ENCODE measurements around the gene CACHD1.
"Not testable (repeated sequence)": the region's sequence is repeated elsewhere in the genome, so short reads cannot be mapped to it uniquely, and the experiment has no call there.

CACHD1 gene

DNA sequence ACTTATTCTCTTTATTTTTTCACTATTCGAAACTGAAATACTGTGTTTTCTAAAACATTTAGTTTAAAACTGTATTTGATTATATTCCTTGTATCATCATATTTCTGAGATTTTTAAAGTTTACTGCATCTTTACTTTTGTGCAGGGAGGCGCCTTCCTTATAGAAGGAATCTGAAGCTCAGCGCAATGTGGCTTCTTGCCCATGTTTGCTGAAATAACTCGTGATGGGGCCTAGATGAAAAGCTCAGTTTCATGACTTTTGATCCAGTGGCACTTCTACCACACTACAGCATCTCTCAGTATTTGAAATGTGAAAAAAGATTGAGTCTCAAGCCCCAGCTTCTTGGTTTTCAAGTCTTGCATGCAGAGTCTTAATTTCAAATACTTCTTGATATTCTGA lies 28.4 kb downstream of the CACHD1 start:
- no peak for FAIRE-seq

DNA sequence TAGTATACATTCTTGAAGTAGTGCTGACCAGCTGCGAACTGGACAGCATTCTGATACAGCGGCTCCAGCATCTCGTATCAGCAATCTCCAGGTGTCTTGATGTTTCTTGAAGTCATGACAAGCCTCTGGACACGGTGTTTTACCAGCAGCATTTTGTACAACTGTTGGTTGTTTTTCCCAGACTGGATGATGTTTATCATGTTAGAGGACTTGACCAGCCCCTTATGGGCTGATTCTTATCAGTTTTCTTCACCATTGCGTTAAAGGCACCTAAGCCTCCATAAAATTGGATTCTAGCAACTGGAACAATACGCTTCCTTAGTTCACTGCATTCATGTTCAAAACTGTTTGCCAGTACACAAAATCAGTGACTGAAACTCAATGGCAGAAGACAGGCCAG lies 29.1 kb downstream of the CACHD1 start:
- no peak for FAIRE-seq

DNA sequence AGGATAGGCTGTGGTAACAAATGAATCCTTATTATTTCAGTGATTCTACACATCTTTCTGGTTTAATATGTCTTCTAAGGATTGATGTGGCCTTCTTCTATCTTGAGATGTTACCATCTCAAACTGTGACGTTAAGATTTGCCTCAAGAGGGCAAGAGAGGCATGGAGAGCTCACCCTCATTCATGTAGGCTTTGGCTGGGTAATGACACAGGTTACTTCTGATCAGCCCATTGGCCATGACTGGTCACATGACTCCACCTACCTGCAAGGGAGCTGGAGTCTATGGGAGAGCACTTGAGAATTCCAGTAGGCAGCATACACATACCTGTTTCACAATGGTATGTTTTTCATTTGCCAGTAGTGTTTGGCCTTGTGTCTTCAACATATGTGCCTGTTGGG lies 30.0 kb downstream of the CACHD1 start:
- FAIRE-seq: no peak

DNA sequence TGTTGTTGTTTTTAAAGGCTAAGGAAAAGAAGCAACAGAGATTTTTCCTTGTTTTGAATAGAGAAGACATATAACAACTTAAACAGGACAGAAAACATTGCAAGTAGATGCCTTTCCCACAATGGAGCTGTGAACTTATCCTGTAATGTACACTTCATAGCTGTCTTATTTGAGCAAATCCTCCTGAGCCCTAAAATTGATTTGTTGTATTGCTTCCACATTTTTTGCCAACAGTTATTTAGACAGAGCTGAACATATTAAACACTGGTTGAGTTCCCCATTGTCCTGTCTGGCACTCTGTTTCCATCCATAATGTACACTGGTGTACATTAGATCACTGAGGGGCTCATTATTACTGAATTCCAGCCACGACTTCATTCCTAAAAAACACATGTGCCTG lies 32.2 kb downstream of the CACHD1 start:
- no peak for FAIRE-seq

DNA sequence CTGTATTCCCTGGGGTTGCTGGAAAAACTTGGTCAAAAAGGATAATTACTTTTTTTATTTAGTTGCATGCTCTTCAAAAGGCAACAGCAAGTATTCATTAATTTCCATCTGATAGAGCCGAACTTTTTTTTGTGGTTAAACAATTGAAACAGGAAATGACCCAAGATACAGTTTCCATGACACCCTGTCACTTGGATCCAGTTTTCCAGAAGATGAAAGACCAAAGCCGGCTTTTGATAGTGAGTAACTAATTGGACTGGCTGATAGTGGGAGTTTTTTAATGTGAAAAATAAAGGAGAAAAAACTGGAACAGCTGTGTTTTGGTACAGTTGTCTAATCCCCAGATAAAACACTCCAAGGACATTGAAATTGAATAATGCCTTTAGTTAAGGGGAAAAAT lies 33.0 kb downstream of the CACHD1 start:
- no peak for FAIRE-seq

DNA sequence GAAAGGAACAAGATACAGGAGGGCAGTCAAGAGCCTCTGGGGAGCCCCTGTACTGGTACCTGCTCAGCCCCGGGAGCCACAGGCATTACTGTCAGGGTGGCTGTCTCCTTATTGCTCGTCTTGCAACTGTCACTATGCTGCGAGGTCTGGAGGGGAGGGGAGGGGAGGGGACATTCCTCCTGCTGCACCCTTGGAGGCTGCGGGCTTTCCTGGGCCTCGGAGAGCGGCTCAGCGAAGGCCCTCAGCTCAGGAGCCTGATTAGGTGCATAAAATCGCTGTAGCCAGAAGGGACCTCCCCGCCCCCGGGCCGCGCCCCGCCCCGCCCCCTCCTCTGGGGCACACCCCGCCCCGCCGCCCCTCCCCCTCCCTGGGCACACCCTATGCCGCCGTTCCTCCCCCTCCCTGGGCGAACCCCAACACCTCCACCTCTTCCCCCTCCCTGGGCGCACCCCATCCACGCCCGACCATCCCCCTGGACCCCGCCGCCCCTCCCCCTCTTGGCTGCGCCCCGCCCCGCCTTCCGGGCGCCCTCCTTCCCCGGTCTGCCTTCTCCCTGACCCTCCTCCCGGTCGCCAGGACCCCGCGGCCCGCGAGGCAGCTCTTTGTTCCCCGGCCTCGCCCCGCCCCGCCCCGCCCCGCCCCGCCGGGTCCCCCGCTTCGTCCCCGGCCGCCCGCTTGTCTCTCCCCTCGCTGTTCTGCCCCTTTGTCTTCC lies 35.5 kb downstream of the CACHD1 start:
- no peak for FAIRE-seq

DNA sequence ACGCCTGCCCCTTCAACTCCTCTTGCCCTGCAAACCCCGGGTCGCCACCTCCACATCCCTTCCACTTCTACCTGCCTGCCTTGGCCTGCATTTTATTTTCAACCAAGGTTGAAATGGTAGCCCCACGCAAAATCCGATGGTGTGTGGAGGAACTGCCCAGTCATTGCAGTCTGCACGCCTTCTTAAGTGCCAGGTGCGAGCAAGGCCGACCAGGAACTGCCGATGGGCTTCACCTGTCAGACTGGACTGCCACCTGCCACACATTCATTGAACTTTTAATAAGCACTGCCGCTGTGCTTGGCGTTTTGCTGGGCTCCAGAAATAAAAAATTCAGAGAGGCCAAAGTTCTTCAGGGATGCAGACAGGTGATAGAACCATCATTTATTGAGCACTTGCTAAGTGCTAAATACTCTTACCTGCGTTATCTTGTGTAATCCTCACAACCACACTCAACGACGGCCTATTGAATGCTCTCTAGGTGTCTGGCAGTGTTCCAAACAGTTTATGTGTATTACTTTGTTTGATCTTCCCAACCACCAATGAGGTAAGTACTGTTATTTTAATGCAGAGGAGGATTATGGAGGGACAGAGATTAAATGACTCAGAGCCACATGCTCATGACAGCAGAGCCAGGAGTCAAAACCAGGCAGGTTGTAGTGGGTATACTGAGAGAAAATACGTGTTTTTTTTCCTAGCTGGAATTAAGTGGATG lies 36.2 kb downstream of the CACHD1 start:
- FAIRE-seq: no peak

DNA sequence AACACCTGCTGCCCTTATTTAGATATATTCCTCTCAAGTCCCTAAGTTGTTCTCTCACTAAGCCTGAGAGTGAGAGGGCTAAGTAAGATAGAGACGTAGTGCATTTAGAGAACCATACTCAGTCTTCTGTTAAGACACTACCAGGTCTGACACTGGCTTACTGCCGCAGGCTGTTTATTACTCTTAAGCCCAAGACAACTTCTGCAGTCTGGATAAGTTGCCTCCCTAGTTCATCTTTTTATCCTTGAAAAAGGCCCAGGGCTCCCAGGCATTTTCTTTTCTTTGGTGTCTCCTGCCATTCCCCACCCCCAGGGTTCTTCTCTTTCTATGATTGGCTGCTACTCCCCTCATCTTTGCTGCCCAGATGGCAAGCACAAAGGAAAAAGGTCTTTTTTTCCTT lies 38.7 kb downstream of the CACHD1 start:
- FAIRE-seq: no peak

DNA sequence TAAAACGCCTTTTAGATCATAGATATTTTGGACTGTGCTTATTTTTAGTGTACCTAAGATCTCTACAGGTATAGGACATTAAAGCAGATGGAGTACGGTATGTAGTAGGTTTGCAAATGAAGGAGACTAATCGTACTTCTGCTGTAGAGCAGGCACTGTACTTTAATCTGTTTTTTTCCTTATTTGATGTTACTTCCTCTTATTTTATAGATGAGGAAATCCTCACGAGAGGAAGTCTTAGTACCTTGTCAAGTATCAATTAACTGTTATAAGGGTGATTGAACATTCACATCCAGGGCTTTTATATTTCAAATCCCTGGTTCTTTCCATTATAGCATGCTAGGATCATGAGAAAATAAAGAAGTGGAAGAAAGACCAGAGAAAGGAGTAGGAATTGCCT lies 41.1 kb downstream of the CACHD1 start:
- no peak for FAIRE-seq

DNA sequence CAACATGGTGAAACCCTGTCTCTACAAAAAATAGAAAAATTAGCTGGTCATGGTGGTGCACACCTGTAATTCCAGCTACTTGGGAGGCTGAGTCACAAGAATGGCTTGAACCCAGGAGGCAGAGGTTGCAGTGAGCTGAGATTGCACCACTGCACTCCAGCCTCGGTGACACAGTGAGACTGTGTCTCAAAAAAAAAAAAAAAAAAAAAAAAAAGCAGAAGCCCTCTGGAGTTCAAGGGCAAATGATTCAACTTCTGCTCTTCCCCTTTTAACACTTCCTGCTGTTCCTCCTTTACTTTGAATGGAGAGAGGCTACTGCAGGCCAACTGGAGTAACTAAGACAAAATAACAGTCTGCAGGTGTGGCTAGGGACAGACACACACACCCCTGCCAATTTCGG lies 42.3 kb downstream of the CACHD1 start:
- FAIRE-seq: not testable (repeated sequence)

DNA sequence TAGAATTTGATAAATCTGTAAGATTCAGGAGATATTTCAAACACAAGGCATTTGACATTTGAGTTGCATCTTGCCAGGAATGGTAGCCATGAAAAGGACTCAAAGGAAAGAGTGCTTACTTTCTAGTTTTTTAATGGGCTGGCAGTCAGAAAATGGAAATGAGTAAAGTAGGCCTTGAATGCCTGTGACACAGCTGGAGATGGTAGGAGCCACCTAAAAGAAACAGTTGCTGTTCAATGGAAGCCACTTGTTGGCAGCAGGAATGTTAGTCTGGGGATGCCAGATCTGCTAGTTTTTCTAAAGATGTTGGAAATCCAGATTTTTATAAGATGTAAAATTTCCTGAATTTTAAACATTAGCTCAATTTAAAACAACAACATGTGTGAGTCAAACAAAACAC lies 43.6 kb downstream of the CACHD1 start:
- no peak for FAIRE-seq

DNA sequence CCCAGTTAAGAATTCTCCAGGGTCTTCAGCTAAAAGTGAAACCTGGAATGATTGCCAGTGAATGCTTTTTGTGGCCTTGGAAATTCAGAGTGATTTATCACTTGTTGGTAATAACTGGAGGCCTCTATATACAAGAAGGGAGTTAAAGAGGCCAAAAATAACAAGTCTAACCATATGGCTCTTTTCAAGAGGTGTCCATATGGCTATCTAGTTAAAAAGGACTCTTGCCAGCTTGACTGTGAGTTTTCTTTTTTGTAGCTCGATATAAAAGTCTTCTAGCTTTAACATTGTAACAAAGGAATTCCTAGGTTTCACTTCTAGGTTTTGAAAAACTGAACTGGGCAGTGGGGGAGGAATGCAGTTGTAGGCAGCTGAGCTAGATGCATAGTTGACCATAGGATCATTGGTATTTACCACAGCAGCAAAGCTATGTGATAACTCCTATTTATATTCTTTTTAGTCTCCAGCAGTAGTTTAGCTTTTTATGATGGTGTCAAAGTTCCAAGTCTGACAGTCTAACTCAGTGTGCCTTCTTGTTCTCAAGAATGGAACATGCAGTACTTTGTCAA lies 44.4 kb downstream of the CACHD1 start:
- FAIRE-seq: peak; percentile 60

DNA sequence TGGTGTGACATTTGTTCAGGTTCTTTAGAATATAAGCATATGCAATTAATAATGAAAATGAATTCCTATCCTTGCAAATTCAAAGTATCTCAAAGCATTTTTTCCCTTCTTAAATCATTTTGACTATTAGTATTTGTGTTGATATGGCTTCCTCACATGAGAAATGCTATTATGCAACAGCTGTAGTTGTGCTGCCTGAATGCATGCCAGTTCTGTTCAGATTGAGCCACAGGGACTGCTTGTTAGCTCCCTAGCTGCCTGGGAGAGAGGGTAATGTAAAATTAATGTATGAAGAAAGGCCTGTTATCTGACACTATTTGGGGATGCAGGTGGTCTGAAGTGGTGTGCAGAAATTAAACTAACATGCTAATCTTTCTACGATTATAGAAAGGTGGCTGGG lies 45.5 kb downstream of the CACHD1 start:
- no peak for FAIRE-seq

DNA sequence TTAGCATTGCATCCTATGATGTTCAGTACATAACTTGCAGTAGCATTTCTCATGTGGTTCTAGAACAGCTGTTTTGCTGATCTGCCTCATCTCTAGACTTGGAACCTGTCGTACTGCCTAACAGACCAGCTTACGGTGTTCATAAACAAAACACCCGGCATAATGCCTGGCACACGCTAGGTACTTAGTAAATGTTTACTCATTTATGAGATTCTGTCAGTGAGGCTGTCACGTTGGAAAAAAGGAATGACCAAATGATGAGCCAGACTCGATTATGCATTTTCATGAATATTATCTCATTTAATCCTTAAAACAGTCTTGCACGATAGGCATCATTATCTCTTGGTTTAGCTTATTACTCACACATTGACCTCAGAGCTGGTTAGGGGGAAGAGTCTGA lies 46.4 kb downstream of the CACHD1 start:
- no peak for FAIRE-seq

DNA sequence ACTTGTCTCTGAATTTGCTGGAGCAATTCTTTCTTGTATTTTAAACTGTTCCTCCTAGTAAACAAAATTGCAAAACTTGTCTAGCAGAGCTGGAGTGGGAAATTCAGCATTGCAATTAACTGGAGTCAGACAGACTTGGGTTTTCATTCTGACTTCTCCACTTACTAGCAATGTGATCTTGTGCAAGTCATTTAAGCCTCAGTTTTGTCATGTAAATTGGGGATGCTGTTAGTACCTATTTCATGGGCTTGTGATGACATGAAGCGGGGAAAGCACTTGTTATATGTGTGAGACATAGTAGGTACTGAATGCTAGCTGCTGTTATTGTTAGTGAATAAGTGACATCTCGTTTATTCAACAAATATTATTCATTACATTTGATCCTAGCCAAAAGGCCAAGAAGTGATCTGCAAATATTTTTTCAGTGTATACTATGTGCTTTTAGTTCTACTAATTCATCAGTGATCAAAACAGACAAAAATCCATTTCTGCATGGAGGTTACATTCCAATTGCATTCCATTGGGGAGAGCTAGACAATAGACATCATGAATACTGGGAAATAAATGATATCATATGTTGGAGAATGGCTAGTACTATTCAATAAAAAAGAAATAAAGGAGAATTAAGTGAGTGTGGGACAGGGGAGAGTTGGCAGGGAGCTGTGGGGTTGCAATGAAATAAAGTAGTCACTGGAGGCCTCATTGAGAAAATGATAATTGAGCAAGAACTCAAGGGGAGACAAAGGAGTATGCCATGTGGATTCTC lies 47.1 kb downstream of the CACHD1 start:
- FAIRE-seq: no peak

DNA sequence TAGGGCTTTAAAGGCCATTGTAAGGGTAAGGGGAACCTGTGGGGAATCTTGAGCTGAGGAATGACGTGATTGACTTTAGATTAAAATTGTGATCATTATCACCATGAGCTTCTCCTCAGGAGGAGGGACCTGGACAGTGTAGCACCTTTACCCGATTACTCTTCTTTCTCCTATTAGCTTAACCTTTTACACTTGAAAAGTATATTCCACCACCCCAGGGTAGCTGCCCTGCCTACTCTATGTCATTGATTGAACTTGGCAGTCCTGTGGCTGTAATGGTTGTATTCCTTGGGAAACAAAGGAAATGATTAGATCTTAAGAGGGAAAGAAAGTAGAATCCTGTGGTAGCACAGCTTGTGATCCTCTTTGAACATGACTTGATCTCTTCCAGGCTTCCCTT lies 47.7 kb downstream of the CACHD1 start:
- no peak for FAIRE-seq

DNA sequence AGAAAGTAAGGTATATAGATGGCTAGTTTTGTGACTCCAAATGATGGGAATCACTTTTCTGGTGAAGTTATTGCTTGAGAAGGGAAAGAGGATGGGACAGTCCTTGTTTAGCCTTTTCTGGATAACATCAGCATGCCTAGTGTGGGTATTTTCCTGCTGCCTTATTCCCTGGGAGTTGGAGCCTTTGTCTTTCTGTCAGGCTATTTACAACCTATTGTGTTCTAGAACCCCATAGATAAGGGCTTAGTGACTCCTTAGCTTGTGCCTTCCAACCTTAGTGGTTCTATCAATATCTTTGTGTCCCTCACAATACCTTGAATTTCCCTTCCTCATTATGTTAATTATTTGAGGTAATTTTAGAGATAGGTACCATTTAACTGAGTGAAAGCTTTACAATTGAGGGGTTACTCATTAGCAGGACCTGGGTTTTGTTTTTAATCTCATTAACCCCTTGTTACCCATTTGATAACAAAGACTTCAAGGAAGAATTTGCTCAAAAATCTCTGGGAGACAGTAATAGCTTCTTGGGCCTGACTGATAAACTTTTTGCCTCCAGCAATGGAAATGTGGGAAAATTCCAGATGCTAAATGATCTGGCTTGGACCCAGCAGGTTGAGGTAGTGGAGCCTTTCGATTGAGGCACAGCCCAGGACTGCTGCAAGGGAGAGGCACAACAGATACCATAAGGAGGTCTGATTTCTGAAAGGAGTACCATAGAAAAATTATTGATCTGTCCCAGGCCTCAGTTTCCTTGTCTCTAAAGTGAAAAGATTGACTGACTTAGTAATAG lies 49.0 kb downstream of the CACHD1 start:
- FAIRE-seq: no peak

DNA sequence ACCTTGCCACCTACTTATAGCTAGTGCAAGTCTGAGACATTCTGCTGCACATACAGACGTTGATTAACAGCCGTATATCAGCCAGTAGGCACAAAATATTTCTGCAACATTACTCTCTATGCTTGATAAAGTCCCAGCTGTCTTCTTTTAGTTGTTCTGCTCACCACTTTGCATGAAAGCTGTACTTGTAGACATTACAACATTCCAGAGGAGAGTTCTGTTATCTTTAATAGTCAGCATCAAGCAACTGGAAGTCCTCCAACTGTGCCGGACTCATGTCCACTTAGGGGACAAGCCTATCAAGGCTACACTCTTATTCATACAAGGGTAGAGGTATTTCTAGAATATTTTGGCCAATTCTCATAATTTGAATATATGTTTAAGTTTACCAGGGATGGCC lies 50.0 kb downstream of the CACHD1 start:
- FAIRE-seq: no peak

DNA sequence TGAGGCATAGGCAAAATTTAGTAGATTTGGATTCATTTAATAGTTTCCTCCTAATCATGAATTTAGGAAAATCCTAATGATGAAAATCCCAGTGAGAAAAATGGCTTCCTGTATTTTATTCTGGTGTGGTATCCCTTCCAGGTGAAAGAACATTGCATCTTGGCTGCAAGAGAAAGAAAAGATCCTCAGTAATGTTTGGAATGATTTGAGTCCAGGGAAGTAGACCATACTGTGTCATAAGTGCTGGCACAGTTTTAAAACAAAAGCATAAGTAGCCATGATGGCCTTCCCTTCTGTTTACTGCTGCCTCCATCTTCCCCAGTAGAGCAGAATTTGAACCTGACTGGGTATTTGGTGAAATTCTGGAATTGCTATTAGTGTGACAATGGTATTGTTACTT lies 52.8 kb downstream of the CACHD1 start:
- FAIRE-seq: no peak

DNA sequence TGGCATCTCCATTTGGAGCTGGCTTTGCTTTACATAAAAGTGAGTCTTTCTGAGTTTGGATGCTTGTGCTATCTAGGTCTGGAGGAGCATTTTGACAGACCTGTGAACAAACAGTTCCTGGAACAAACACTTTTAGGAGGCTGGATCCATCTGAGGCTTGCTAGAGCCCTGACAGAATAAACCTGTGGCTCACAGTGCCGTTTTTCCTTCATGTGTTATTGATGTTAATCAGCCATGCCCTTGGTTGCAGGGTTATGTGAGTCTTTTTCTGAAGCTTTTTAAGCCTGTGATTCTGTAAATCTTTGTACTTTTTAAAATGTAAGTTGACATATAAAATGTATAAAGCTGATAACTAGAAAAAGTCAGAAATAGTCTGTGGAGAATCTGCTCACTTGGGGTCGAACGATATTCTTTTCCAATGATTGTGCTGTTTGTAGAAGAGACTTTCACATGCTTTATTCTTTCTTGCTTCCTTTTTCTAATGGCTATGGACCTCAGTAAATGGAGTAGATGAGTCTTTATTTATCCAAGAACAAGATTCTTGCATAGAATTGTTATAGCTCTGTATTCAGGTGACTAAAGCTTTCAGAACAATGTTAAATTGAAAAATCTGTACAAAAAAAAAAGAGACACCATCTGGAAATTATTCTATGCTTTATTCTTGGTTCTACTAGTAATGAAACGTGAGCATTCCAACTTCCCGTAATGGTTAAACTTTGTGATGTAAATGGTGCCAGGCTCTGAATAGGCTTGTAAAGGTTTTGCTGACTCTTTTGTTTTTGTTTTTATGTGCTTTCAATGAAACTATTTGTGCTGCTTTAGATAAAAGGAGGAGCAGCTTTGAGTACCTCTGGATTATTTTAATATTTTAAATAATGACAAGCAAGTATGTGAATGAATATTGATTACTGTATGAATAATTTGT lies 53.7 kb downstream of the CACHD1 start:
- no peak for FAIRE-seq

DNA sequence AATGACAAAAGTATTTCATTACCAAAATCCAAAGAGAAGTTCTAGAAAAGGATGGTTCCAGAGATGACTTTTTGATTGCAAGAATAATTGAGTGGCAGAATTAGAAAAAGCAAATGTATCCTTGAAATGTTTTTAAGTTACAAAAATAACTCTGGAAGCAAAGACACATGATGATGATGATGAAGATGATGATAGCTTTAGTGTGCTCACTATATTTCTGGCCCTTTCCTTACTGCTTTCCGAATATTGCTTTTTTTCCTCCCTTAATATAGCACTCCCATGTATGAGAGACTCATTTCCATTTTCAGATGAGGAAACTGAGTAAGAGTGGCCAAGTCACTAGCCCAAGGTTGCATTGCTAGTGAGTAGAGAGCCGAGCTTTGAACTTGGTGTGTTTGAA lies 54.7 kb downstream of the CACHD1 start:
- no peak for FAIRE-seq
